ENCODE measurements around the gene THSD4. TPM values are rescaled to one million over a fixed set of nuclear protein-coding genes. Genes with fewer than 3 reads are reported as not detected.

Gene THSD4
- polyA plus RNA-seq, 1 experiment: 45.8 TPM

- TF ChIP-seq CTCF (IDR thresholded peaks at IDR 0.05; ENCODE audit: low read depth, low read length): no peak
- H3K27ac ChIP-seq (ENCODE audit: low read depth, low read length): no peak overlapping the region
- H3K9me3 ChIP-seq (ENCODE audit: control insufficient read depth, insufficient read depth, low read length): peaks cover 10% of the 10 kb centered on the region
- CTCF ChIA-PET: interaction anchor here (0.8 kb wide), 1 partner anchor 53 kb away, joined by 3 read pairs; no protein-coding TSS in a partner anchor
- no peaks in the 10 kb centered on the region for H3K27me3 ChIP-seq (ENCODE audit: control insufficient read depth, insufficient read depth, low read length)
- H3K4me3 ChIP-seq (ENCODE audit: low read depth, low read length): no peak overlapping the region
- no peak for DNase-seq (ENCODE audit: low read depth, low spot score)
- POLR2A ChIA-PET: no interaction called here
Measured at GRCh38 chr15:71215126-71215894, 100.0 kb downstream of the THSD4 start.

GRCh38 chr15:71218272-71218805, 103.1 kb downstream of the THSD4 start:
- Histone ChIP-seq H3K27ac (ENCODE audit: low read depth, low read length) (peak overlapping the region; percentile 81), H3K9me3 (ENCODE audit: control insufficient read depth, insufficient read depth, low read length) (peaks cover 9% of the 10 kb centered on the region), H3K27me3 (ENCODE audit: control insufficient read depth, insufficient read depth, low read length) (no peaks in the 10 kb centered on the region), H3K4me3 (ENCODE audit: low read depth, low read length) (no peak overlapping the region)
- TF ChIP-seq CTCF (IDR thresholded peaks at IDR 0.05; ENCODE audit: low read depth, low read length): no peak
- DNase-seq (ENCODE audit: low read depth, low spot score): peak; percentile 37
- ChIA-PET POLR2A (interaction anchor here (0.7 to 1.4 kb wide), 2 partner anchors 22 to 68 kb away, joined by 3 to 7 read pairs; no protein-coding TSS in a partner anchor), CTCF (no interaction called here)

- POLR2A ChIA-PET: interaction anchor here (1.4 kb wide), 1 partner anchor 21 kb away, joined by 7 read pairs; no protein-coding TSS in a partner anchor
- peak overlapping the region; percentile 73 for H3K27ac ChIP-seq (ENCODE audit: low read depth, low read length)
- no peak for DNase-seq (ENCODE audit: low read depth, low spot score)
Measured at GRCh38 chr15:71219101-71219500, 103.8 kb downstream of the THSD4 start.

GRCh38 chr15:71219645-71220044, 104.4 kb downstream of the THSD4 start:
- Histone ChIP-seq H3K27ac (ENCODE audit: low read depth, low read length) (peak overlapping the region; percentile 75), H3K27me3 (ENCODE audit: control insufficient read depth, insufficient read depth, low read length) (no peaks in the 10 kb centered on the region), H3K4me3 (ENCODE audit: low read depth, low read length) (no peak overlapping the region), H3K9me3 (ENCODE audit: control insufficient read depth, insufficient read depth, low read length) (peaks cover 1% of the 10 kb centered on the region)
- peak; percentile 71 for DNase-seq (ENCODE audit: low read depth, low spot score)
- ChIA-PET CTCF (interaction anchor here (0.8 to 1.5 kb wide), 3 partner anchors 167 to 221 kb away, joined by 3 read pairs; no protein-coding TSS in a partner anchor), POLR2A (no interaction called here)
- TF ChIP-seq CTCF (IDR thresholded peaks at IDR 0.05; ENCODE audit: low read depth, low read length): no peak

More at GRCh38 chr15:71219101-71219500, 103.8 kb downstream of the THSD4 start:
- Histone ChIP-seq H3K9me3 (ENCODE audit: control insufficient read depth, insufficient read depth, low read length) (peaks cover 6% of the 10 kb centered on the region), H3K4me3 (ENCODE audit: low read depth, low read length) (no peak overlapping the region), H3K27me3 (ENCODE audit: control insufficient read depth, insufficient read depth, low read length) (no peaks in the 10 kb centered on the region)
- TF ChIP-seq CTCF (IDR thresholded peaks at IDR 0.05; ENCODE audit: low read depth, low read length): no peak
- CTCF ChIA-PET: no interaction called here

GRCh38 chr15:71220828-71221227, 105.6 kb downstream of the THSD4 start:
- Histone ChIP-seq H3K4me3 (ENCODE audit: low read depth, low read length) (no peak overlapping the region), H3K27me3 (ENCODE audit: control insufficient read depth, insufficient read depth, low read length) (no peaks in the 10 kb centered on the region), H3K27ac (ENCODE audit: low read depth, low read length) (peak overlapping the region; percentile 60), H3K9me3 (ENCODE audit: control insufficient read depth, insufficient read depth, low read length) (no peaks in the 10 kb centered on the region; the same call in 1 of the 2 replicates)
- no peak for DNase-seq (ENCODE audit: low read depth, low spot score)
- CTCF ChIA-PET: interaction anchor here (1.5 kb wide), 1 partner anchor 166 kb away, joined by 3 read pairs; no protein-coding TSS in a partner anchor
- POLR2A ChIA-PET: no interaction called here
- no peak for TF ChIP-seq CTCF (IDR thresholded peaks at IDR 0.05; ENCODE audit: low read depth, low read length)

All from AG04450 (cell line).